ENCODE results near the gene DNAJA3. TPM values are rescaled to one million over a fixed set of nuclear protein-coding genes. Genes with fewer than 3 reads are reported as not detected.

The DNAJA3 gene
- total RNA-seq, 4 donors from 2014 or later: 37.4 to 44.1 (median 40.8) TPM

GRCh38 chr16:4412854-4413253 lies 12.8 kb upstream of the DNAJA3 start:
- no peak for DNase-seq (ENCODE audit: low spot score in 2 of 2)
- no peak overlapping the region for H3K4me3 ChIP-seq (ENCODE audit: low read depth, poor library complexity, severe bottlenecking)
- TF ChIP-seq POLR2A (IDR thresholded peaks at IDR 0.05) (no peak), CTCF (IDR thresholded peaks at IDR 0.05) (no peak)
- intact Hi-C loops (cut with DNase I; ENCODE audit: low total_unique reads): no loop called here
- 90 to 96% methylated on average over 4 of the region's 4 CpGs for WGBS, 2 donors

- DNase-seq (ENCODE audit: low spot score in 2 of 2): no peak
- intact Hi-C loops (cut with DNase I; ENCODE audit: low total_unique reads): no loop called here
Observed at GRCh38 chr16:4414187-4414917, 11.3 kb upstream of the DNAJA3 start.

GRCh38 chr16:4415538-4416199 lies 10.0 kb upstream of the DNAJA3 start:
- H3K4me3 ChIP-seq (ENCODE audit: low read depth, poor library complexity, severe bottlenecking): peak overlapping the region; percentile 81
- TF ChIP-seq CTCF (IDR thresholded peaks at IDR 0.05) (no peak), POLR2A (IDR thresholded peaks at IDR 0.05) (no peak)
- intact Hi-C loops (cut with DNase I; ENCODE audit: low total_unique reads): no loop called here
- WGBS, 2 donors: 2% methylated on average over 23 to 28 of the region's 44 CpGs
- peak in 1 of 2 donors; percentile 91 for DNase-seq (ENCODE audit: low spot score in 2 of 2)

More at GRCh38 chr16:4414187-4414917, 11.3 kb upstream of the DNAJA3 start:
- H3K4me3 ChIP-seq (ENCODE audit: low read depth, poor library complexity, severe bottlenecking): no peak overlapping the region
- TF ChIP-seq CTCF (IDR thresholded peaks at IDR 0.05): no peak
- no peak for TF ChIP-seq POLR2A (IDR thresholded peaks at IDR 0.05)
- 85% methylated on average over 7 of the region's 7 CpGs for WGBS, 2 donors

- peak; percentile 95 to 99 for DNase-seq (ENCODE audit: low spot score in 2 of 2)
- TF ChIP-seq POLR2A (IDR thresholded peaks at IDR 0.05): no peak
- WGBS, 2 donors: 0 to 1% methylated on average over 12 to 50 of the region's 92 CpGs
- H3K4me3 ChIP-seq (ENCODE audit: low read depth, poor library complexity, severe bottlenecking): peak within 1 kb of the TSS; percentile 81
- intact Hi-C loops (cut with DNase I; ENCODE audit: low total_unique reads): no loop called here
Observed at GRCh38 chr16:4416200-4417032, 9.3 kb upstream of the DNAJA3 start, which contains the start of gene CORO7. TSS of gene CORO7 (minus strand) at chr16:4416596. CDS start at chr16:4416518, 78 bp downstream.

GRCh38 chr16:4419402-4419959 lies 6.2 kb upstream of the DNAJA3 start:
- no peak overlapping the region for H3K4me3 ChIP-seq (ENCODE audit: low read depth, poor library complexity, severe bottlenecking)
- DNase-seq (ENCODE audit: low spot score in 2 of 2): no peak
- WGBS, 2 donors: 83 to 88% methylated on average over 7 of the region's 7 CpGs
- intact Hi-C loops (cut with DNase I; ENCODE audit: low total_unique reads): no loop called here
- no peak for TF ChIP-seq POLR2A (IDR thresholded peaks at IDR 0.05)
- TF ChIP-seq CTCF (IDR thresholded peaks at IDR 0.05): no peak

Measured in lower leg skin (tissue), 4 donors.